Stimulated activated CD8-positive, alpha-beta memory T cell treated with anti-CD3 and anti-CD28 coated beads, Interleukin-7, amount 100 ng/mL, for 24 hours (primary cell): ENCODE results near the gene HBG1.

ENCODE experiments used
- DNase-seq: peaks from one replicate; pipeline ENCODE4 v3.0.0-alpha.2; 2020; ENCODE audit warnings: low read depth

The HBG1 gene

DNA sequence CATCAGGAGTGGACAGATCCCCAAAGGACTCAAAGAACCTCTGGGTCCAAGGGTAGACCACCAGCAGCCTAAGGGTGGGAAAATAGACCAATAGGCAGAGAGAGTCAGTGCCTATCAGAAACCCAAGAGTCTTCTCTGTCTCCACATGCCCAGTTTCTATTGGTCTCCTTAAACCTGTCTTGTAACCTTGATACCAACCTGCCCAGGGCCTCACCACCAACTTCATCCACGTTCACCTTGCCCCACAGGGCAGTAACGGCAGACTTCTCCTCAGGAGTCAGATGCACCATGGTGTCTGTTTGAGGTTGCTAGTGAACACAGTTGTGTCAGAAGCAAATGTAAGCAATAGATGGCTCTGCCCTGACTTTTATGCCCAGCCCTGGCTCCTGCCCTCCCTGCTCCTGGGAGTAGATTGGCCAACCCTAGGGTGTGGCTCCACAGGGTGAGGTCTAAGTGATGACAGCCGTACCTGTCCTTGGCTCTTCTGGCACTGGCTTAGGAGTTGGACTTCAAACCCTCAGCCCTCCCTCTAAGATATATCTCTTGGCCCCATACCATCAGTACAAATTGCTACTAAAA is 22.8 kb downstream of the HBG1 start, which contains the start of gene HBB:
HBB (minus strand) TSS at position 340 of the 579 bp plus-strand sequence; CDS start at position 290, 50 bp downstream.
- DNase-seq = no peak

GRCh38 chr11:5225480-5225871 is 24.2 kb downstream of the HBG1 start:
- DNase-seq = no peak

GRCh38 chr11:5224538-5225479 is 24.8 kb downstream of the HBG1 start:
- DNase-seq = no peak

GRCh38 chr11:5223686-5224085 is 26.0 kb downstream of the HBG1 start:
- no peak for DNase-seq

GRCh38 chr11:5223146-5223545 is 26.5 kb downstream of the HBG1 start:
- no peak for DNase-seq

DNA sequence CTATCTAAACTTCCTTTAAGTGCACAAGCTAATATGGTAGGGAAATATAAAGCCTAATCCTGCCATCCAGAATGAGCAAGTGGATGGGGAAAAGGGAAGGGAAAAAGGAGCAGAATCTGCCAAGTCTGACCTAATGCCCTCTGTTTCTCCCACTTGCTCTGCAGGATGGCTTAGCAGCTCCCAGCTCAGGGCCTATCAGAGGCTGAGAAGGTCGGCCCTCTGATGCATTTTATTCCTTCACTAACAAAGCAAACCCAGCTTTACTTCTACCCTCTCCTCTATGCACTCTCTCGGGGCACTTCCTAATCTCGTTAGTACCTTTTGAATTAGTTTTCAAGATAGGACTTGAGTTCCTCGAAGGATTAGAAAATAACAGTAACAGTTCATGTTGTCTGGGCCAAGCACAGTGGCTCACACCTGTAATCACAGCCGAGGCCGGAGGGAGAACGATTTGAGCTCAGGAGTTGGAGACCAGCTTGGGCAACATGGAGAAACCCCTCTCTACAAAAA is 39.2 kb downstream of the HBG1 start:
- no peak for DNase-seq

DNA sequence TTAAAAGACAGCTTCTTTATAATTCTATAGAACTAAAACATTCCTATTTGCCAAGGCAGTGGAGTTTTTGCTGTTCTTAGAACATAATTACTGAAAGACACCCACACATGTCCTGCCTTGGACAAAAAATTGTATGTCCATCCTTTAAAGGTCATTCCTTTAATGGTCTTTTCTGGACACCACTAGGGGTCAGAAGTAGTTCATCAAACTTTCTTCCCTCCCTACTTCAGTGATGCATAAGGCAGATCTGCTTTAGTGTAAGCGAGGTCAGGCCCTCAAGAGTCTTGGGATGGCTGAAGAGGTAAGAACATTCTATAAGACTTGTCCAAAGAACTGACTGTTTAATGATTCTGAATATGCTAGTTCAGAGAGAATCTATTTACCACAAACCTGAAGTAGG is 44.9 kb downstream of the HBG1 start:
- DNase-seq = no peak

DNA sequence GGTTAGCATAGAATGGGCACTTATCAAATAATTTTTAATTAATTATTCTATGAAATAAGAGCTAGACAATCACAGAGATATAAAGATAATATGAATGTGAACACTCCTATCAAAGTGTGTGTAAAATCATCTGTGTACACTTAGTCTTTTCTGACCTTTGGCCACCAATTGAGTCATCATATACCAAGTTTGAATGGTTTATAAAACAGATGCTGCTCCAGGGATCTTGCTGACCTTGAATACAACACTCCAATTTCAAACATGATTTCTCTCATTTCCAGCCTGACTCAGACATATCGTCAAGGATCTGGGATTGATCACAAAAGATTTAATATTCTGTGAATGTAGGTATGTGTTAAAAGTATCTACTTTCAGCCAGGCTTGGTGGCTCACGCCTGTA is 46.3 kb downstream of the HBG1 start:
- no peak for DNase-seq

DNA sequence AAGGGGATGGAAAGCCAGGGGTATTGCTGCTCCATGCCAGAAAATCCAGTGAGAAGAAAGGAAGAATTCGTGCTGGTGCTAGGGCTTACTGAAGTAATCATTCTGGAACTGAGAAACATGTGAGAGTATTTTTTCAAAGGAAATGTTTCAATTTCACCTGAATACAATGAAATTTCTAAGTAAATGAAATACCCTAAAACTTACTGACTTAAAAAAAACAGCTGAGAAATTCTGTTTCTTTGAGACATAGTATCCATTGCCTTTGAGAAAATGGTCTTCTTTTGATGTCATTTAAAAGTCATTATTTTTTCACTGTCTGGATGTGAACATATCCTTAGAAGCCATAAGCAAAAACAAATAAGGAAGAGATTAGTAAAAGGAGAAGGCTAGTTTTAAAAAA is 49.1 kb downstream of the HBG1 start, which contains the start of gene OR51V1:
OR51V1 (minus strand) TSS at position 101 of the 400 bp plus-strand sequence; CDS start at position 101, 0 bp downstream.
- no peak for DNase-seq

DNA sequence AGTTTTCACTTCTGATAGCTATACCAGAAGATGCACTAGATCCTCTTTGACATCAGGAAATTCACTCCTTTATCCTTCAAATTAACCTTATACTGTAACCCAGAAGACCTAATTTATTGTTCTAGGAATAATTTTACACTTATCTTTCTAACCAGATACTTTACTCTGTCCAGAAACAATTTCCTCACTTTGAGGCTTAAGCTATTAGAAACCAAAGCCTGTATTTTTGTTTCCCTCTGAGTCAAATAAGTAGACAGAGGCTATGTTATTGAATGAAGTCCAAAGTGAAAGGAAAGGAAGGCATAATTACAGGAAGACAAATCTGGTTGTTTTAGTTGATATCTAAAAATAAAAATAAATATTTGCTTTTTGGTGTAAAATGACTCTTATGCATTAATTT is 51.4 kb downstream of the HBG1 start:
- no peak for DNase-seq
